A673 (cell line): Measurements from ENCODE around the gene CDH15.

Experiments used
- CTCF ChIP-seq: fragments of 300-800, 200-600 bp; sonication (generic); conservative IDR thresholded peaks from 2 replicates; pipeline ENCODE4 v1.5.1; 2017; ENCODE audit warnings: low read depth, mild to moderate bottlenecking, antibody characterized with exemption, low read length, moderate library complexity, mixed read lengths
- EZH2 ChIP-seq: fragments of 200-600 bp; sonication (generic); IDR thresholded peaks from 2 replicates; pipeline ENCODE4 v1.6.1; 2017; ENCODE audit warnings: borderline replicate concordance, low read depth, mild to moderate bottlenecking, mixed read lengths, antibody characterized with exemption, low read length; ENCODE audit not compliant: poor library complexity, severe bottlenecking

GRCh38 chr16:89143201-89143741 is 28.3 kb upstream of the CDH15 start:
- TF ChIP-seq EZH2 (no peak), CTCF (no peak)
